Choroid plexus epithelial cell (primary cell): ENCODE results near the gene CRX.
"Not testable (repeated sequence)": the region's sequence is repeated elsewhere in the genome, so short reads cannot be mapped to it uniquely, and the experiment has no call there.

Experiments
- DNase-seq: peaks from one replicate; pipeline ENCODE4 v3.0.0-alpha.2; 2010; ENCODE audit warnings: low read depth
- H3K4me3 ChIP-seq: 2 replicates; pipeline ENCODE4 v1.5.1; 2011; ENCODE audit warnings: low read depth, mild to moderate bottlenecking, control low read depth, low read length, moderate library complexity
- CTCF ChIP-seq: conservative IDR thresholded peaks from 2 replicates; pipeline ENCODE4 v1.5.1; 2011; ENCODE audit warnings: low read depth, mild to moderate bottlenecking, control low read depth, inconsistent platforms, low read length, moderate library complexity

Gene CRX

GRCh38 chr19:47821460-47822020, at the start of gene CRX:
TSS of gene CRX (plus strand) at chr19:47821937. CDS start at chr19:47834444, 12,507 bp downstream.
- no peak for DNase-seq
- TF ChIP-seq CTCF, result no peak
- H3K4me3 ChIP-seq, result no peak within 1 kb of the TSS

- TF ChIP-seq CTCF, result no peak
- H3K4me3 ChIP-seq, result no peak overlapping the region
- no peak for DNase-seq
Measured at GRCh38 chr19:47776568-47776967, 45.2 kb upstream of the CRX start.

GRCh38 chr19:47777245-47778048, 44.3 kb upstream of the CRX start:
- H3K4me3 ChIP-seq, result peak overlapping the region; percentile 92
- not testable (repeated sequence) for DNase-seq

GRCh38 chr19:47778049-47778953, 43.4 kb upstream of the CRX start, which contains the start of gene SELENOW:
TSS of gene SELENOW (plus strand) at chr19:47778703. CDS start at chr19:47778786, 83 bp downstream.
- TF ChIP-seq CTCF, result no peak
- peak; percentile 73 for DNase-seq
- H3K4me3 ChIP-seq, result peak within 1 kb of the TSS; percentile 92

DNA sequence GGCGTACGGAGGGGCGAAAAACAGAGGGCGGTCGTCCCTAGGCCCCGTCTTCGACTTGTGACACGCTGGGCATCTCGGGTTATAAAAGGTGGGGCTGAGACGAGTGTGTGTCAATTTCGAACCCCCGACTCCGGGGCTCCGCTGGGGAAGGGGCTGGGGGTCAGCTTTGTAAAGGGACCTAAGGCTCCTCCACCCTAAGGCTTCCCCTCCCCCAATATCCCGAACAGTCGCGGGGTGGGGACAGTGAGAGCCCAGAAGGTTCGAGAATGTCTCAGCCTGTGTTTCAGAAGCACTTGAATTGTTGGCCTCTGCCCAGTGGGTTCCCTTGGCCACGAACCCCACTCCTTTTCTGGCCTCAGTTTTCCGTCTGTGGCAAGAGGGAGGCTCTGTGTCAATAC, 42.8 kb upstream of the CRX start:
- DNase-seq, result peak; percentile 21
- TF ChIP-seq CTCF, result no peak
- H3K4me3 ChIP-seq, result peak overlapping the region; percentile 92

DNA sequence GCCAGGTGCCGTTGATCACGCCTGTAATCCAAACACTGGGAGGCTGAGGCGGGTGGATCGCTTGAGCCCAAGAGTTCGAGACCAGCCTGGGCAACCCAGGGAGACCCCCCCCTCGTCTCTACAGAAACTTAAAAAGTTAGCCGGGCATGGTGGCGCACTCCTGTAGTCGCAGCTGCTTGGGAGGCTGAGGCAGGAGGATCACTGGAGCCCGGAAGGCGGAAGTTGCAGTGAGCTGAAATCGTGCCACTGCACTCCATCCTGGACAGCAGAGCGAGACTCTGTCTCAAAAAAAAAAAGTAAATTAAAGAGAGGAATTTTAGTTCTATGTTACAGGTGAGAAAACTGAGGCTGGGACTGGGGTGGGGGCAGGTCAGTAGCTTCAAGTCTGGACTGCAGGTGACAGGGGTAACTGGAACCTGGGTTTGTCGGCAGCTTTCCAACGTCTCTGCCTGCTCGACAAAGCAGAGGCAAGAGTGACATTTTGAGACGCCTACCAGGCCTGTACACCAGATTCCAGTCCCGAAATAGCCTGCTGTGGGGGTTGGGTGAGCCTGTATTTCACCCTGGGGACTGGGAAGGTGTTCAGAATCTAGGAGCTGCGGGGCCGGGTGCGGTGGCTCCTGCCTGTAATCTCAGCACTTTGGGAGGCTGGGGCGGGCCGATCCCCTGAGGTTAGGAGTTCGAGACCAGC, 42.1 kb upstream of the CRX start:
- no peak for DNase-seq
- TF ChIP-seq CTCF, result no peak
- peak overlapping the region; percentile 92 for H3K4me3 ChIP-seq

- TF ChIP-seq CTCF, result no peak
- H3K4me3 ChIP-seq, result peak overlapping the region; percentile 5
- DNase-seq, result no peak
Measured at GRCh38 chr19:47780215-47780551, 41.6 kb upstream of the CRX start.
